IPS DF 19.7 (cell line): ENCODE results near the gene BIN2.
"Not testable (repeated sequence)": the region's sequence is repeated elsewhere in the genome, so short reads cannot be mapped to it uniquely, and the experiment has no call there.

Experiments
- DNase-seq: peaks from one replicate; pipeline ENCODE4 v3.0.0-alpha.2; 2013; ENCODE audit warnings: low read depth, low spot score

The BIN2 gene

DNA sequence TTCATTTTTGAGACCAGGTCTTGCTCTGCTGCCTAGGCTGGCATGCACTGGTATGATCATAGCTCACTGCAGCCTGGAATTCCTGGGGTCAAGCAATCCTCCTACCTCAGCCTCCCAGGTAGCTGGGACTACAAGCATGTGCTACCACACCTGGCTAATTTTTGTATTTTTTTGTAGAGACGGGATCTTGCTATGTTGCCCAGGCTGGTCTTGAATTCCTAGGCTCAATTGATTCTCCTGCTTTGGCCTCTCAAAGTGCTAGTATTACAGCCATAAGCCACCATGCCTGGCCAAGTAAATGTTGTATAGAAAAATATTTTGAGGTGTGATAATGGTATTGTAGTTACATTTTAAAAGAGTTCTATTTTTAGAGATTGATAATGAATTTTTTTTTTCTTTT lies 12.6 kb downstream of the BIN2 start:
- DNase-seq: no peak

DNA sequence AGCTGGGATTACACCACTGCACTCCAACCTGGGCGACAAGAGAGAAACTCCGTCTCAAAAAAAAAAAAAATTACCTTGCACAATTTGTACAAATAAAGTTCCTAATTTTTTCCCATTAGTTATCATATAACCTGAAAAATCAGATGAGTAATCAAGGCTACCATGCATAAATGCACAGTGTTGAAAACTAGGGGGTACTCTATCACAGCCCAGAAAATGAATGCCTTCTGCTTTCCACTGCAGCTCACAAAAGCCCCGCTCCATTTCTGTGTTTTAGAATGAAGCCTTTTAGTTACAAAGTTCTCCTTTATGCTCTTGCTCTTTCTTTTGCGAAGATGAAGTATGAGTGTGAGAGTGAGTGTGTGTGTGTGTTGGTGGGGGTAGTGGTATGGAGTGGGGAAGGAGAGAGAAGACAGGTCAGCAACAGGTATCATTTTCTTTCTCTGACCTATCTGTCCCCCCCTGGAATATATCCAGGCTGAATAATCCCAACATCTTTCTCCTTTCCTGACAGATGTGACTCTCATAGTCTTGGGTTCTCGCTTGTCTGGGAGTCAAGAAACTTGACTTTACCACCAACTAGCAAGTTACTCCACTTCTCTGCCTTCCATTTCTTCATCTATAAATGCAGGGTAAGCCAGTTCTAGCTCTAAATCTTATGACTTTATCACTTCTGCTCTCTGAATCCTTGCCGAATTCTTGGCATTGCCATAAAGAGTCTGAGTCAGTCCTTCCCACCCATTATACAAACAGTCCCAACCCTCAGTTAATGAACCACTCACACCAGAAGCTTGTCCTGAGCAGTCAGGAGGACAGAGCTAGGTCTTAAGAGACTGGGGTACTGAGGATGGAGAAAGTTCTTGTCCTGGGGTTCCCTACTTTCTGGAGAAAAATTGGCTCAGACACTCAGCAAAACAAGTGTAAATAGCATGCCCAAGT lies 16.1 kb downstream of the BIN2 start:
- no peak for DNase-seq

DNA sequence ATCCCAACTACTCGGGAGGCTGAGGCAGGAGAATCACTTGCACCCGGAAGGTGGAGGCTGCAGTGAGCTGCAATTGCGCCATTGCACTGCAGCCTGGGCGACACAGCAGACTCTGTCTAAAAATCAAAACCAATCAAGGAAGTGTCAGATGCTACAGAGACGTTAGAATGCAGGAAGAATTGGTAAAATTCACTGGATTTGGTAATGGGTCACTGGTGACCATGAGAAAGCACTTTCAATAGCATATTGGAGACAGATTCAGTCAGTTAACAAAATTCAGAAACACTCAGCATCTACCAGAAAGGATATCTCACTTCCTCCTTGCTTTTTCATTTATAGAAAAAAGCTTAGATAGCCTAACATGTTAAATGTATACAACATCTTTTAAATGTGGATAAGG lies 17.5 kb downstream of the BIN2 start:
- no peak for DNase-seq

DNA sequence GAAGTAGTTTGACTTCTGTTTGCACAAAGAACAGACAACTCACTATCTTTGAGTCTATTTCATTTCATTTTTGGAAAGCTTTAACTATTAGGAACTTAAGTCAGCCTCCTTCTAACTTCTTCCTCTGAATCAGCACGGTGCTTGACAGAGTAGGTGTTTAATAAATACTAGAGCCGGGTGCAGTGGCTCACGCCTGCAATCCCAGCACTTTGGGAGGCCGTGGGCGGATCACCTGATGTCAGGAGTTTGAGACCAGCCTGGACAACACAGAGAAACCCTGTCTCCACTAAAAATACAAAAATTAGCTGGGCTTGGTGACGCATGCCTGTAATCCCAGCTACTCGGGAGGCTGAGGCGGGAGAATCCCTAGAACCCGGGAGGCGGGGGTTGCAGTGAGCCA lies 23.2 kb downstream of the BIN2 start:
- DNase-seq: not testable (repeated sequence)

DNA sequence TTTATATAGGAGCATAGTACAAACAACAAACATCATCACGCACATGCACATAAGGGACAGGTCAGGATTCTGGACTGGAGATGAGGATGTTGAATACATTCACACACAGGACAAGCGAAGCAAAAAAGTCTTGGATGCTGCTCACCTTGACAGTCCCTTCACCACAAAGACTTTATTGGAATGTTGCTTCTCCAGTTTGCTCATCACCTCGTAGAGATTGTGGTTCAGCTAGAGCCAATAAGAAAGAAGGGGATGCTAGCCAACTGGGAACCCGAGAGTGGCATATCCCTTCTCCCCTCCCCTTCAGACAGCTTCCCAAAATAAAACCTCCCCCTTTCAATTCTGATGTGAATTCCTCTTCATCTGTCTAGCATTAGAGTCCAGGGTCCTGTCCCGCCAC lies 28.3 kb downstream of the BIN2 start:
- no peak for DNase-seq

DNA sequence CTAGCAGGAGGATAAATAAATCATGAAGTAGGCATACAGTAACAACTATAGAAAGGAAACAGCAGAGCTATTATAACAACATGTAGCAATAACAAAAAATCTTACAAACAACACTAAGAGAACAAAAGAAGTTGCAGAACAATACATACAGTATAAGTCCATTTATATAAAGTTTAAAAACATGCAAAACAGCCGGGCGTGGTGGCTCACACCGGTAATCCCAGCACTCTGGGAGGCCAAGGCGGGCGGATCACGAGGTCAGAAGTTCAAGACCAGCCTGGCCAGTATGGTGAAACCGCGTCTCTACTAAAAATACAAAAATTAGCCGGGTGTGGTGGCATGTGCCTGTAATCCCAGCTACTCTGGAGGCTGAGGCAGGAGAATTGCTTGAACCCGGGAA lies 29.9 kb downstream of the BIN2 start:
- not testable (repeated sequence) for DNase-seq

DNA sequence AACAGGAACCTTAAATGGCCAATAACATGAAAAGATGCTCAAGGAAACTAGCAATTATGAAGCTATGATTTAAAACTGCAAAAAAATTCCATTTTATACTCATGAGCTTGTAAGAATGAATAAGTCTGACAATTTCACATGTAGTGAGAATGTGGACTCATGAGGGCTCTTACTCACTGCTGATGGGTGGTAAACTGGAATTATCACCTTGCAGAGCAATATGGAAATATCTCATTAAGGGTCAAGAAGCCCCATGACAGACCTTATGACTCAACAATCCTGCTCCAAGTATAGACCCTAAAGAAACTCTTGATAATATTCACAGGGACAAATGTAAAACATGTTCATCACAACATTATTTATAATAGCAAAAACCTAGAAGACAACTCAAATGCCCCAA lies 30.3 kb downstream of the BIN2 start:
- no peak for DNase-seq

DNA sequence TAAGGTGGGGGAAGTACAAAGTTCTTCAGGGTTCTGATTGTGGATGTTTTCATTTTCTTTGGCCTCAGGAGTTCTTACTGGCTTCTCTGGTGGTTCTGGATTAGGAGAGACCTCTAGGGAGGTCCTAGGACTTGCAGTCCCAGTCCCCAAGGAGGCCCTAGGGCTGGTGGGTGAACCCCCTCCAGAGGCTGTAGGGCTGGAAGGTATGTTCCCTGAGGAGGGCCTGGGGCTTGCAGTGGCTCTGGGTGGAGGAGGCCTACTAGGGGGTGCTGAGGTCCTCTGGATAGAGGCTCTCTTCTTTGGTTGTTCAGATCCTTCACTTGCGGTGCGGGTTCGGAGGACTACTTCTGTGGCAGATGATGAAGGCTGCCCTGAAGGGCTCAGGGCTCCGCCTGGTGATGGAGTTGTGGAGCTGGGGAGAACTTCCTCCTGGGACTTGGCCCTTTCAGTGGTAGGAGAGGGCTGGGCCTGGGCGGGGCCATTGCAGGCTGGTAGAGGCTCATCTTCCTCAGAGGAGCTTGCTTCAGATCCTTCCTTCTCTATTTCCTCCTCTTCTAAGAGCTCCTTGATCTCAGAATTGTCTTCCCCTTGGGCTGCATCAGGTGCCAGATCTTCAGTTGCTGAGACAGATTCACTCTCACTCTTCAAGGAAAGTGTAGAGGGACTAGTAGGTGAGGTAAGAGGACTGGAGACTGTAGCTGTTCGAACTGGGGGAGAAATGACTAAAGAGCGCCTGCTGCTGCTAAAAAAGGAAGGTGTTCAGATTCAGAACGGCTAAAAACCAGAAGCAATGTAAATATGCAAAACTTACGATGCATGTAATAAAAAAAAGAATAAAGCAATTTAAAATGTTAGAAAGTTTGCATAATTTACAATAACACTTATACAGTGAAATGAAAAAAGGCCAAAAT lies 32.1 kb downstream of the BIN2 start:
- not testable (repeated sequence) for DNase-seq

DNA sequence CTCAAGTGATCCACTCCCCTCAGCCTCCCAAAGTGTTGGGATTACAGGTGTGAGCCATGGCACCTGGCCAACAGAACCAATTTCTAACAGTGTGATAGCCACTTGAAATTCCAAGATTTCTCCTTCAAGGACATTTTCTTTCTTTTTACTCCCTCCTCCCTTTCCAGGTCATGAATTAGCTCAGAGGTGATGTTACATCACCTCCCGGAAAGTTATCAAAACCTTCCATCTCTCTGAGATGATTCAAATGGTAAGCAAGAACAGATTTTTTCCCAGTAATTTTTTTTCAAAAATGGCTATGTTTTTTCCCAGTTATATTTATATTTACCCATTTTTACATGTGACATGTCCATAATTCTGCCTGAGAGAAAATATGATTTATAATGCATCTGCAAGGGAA lies 38.1 kb downstream of the BIN2 start:
- DNase-seq: no peak

DNA sequence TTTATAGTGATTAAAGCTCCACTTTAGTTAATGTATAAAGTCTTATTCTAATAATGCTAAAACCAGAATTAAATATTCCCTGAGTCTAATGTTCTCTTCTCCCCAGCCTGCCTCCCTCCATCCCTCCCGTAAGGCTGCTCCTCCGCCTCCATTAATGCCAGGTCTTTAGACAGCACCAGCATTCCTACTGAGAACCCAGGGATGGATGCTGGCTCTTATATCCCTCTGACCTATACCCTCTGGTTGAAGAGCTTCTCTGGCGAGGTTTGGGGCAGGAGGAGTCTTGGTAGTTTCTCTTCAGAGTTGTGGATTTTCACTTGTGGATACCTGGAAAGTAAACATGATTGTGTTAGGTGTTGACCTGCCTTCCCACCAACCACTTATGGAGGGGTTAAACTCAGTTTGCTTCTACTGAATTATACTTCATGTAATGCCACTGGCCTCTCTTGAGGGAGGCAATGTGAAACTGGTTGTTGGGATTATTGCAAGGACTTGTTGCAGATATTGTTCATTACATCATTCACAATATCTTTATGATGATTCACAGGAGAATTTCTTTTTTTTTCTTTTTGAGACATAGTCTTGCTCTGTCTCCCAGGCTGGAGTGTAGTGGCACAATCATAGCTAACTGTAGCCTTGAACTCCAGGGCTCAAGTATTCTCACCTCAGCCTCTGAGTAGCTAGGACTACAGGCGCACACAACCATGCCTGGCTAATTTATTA lies 42.6 kb downstream of the BIN2 start:
- DNase-seq: no peak

DNA sequence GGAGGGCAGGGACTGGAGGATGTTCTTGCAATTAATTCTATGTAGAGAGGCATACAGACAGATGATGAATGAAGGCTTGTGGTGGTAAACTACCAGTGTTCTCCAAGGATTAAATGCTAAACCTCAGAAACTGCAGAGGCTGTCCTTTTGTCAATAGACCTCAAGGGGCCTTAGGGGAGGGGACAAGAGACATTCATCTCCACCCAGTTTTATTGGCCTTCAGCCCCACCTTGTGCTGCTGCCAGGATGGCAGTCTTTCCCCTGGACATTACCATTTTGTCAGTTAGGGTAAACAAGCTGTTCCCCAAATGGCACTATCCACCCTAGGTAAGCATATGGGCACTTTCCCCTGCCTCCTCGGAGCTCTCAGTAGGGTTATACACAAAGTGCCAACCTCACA lies 48.9 kb downstream of the BIN2 start:
- DNase-seq: no peak

DNA sequence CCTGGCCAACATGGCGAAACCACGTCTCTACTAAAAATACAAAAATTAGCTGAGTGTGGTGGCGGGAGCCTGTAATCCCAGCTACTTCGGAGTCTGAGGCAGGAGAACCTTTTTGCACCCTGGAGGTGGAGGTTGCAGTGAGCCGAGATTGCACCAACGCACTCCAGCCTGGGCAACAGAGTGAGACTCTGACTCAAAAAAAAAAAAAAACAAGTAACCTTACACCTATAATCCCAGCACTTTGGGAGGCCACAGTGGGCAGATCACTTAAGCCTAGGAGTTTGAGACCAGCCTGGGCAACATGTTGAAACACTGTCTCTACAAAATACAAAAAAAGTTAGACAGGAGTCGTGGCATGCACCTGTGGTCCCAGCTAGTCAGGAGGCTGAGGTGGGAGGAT lies 51.2 kb downstream of the BIN2 start:
- DNase-seq: not testable (repeated sequence)

DNA sequence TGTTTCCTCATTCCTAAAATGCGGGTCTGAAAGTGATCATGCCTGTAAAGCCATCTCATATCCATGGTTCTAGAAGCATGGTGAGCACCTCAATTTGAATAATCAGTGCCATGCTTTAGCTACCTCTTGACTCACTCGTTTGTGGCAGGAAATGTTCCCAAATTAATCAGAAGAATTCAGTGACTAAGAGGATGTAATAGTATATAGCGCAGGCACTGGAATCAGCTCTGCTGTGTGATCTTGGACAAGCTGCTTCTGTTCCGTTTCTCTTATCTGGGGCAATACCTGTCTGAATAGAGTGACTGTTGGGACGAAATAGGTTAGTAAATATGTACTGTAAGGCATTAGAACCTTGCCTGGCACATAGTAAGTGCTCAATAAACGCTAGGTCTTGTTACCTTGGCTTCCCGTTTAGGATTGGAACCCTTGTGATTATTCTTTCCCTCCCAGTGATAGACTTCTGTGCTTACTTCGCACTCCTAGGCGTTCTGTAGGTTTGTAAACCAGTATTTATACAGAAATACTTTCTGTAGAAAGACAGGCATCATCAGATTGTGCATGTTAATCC lies 52.9 kb downstream of the BIN2 start:
- no peak for DNase-seq

DNA sequence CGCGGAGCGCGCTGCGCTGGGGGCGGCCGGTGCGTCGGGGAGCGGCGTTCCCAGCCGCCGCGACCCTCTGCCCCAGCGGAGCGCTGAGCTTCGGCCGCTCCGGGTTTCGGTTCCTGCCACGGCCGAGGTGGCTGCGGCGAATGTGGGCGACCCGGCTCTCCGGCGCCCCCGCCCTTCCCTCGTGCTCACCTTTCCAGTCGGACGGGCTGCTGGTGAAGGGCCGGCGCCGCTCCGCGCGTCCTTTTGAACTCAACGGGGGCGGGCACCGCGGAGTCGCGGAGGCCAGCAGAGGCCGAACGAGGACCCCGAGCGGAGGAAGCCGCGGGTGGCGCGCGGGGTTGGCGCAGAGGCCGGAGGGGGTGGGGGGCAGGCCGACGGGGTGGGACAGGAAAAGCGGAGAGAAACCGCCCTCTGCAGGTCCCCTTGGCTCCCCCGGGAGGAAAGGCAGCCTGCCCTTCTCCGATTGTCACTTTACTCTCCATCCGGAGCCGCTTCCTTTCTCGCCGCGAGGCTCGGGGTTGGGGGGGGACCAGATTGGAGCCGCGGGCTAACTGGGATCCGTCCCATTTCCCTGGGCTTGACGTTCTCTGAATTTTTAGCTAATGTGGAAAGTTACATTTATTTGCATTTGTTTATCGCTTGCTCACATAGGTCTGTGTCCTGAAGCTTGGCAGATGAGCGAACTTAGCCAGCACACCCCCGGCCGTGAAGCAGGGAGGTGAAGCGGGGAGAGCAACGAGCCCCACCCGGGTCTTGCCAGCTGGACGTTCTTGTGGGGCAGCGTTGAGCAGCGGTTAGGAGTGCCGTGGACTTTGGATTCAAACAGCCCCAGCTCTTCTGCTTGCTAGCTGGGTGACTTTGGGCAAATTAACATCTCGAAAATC lies 53.7 kb downstream of the BIN2 start, which contains the start of gene SMAGP:
SMAGP (minus strand) TSS at position 349 of the 884 bp plus-strand sequence. CDS start 1,137 bp downstream, outside the sequence.
- no peak for DNase-seq

DNA sequence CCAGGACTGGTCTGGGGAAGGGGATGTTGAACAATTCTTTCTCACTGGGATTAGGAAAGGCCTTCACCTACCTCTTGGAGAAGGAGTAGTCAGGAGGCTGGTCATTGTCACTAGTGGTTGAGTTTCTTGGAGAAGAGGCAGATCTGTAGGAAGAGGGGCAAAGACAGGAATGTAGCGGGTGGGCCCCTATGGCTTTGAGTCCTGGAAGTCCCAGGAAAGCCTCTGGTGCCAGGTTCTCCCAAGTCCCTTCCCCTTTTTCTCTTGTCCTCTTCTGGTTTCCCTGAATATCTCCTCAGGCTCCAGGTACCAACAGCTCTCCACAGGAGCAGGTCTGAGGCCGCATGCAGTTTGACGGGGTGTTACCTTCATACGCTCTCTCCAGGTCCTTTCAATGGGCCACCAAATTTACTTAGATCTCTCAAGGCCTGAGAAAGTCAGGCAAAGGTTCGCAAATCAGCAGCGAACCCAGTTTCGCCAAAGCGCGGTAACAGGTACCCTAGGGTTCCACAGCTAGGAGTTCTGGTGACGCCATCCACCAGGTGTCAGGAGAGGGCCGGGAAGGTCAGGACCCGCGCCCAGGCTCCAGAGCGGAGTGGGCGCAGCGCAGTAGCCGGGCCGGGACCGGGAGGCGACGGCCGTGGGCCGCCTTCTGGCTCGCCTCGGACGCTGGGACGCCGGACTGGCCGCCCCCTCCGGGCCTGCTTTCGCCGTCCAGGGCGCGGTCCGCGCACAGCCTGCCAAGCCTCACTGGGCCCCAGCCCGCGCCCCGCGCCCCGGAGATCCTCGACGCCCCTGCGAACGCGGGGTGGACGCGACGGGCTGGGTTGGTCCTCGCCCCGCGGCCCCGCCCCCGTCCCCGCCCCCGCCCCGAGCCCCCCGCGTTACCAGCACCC lies 54.6 kb downstream of the BIN2 start:
- no peak for DNase-seq

DNA sequence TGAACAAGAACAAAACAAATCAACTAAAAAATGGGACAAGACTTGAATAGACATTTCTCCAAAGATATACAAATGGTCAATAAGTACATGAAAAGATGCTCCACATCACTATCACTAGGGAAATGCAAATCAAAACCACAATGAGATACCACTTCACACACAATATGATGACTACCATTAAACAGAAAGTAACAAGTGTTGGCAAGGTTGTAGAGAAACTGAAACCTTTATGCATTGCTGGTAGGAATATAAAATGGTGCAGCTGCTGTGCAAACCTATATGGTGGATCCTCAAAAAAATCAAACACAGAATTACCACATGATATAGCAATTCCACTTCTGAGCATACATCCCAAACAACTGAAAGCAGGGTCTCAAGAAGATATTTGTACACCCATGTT lies 59.0 kb downstream of the BIN2 start:
- no peak for DNase-seq

DNA sequence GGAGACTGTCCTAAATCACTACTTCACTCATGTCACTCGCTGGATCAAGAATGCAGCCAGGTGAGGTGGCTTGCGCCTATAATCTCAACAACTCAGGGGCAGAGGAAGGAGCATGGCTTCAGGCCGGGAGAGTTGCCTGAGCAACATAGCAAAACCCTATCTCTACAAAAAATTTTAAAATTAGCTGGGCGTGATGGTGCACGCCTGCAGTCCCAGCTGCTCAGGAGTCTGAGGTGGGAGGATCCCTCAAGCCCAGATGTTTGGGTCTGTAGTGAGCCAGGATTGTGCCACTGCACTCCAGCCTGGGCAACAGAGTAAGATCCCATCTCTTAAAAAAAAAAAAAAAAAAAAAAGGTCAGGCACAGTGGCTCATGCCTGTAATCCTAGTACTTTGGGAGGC lies 59.7 kb downstream of the BIN2 start:
- no peak for DNase-seq

DNA sequence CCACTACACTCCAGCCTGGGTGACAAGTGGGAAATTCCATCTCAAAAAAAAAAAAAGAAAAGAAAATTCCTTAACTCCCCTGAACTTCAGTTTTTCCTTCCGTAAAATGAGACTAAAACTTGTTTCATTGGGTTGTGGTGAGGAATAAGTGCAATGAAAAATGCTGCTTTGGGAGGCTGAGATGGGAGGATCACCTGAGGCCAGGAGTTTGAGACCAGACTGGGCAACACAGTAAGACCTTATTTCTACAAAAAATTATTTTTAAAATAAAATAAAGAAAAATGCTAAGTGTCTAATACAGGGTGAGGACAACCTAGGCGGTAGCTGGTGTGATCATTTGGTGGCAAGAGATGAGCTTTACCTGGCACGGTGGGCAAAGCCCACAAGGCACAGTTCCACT lies 60.6 kb downstream of the BIN2 start:
- no peak for DNase-seq

DNA sequence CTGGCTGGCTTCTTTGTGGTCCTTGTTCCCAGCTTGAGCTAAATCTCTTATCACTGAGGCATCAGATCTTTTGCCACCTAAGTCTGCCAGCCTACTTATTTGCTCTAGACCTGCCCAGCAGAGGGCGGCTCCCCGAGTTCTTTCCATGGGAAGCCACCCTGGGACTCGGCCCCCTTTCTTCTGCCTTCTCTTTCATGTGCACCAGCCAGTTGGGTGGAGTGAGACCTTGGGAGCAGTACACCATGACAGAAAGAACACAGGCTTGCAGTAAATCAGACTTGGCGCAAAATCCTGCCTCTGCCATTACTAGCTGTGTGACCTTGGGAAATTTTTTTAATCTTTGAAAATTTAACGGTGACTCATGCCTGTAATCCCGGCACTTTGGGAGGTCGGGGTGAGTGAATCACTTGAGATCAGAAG lies 61.2 kb downstream of the BIN2 start:
- DNase-seq: no peak
